GM19372 (cell line): ENCODE measurements around the gene TACO1.

Experiments used
- ATAC-seq: cut with Tn5 transposase; IDR thresholded peaks from one replicate; pipeline ENCODE4 v1.9.1; 2021; ENCODE audit warnings: mild to moderate bottlenecking, low read depth, moderate library complexity; ENCODE audit not compliant: unreplicated experiment

The TACO1 gene

GRCh38 chr17:63600569-63601438 lies at the start of gene TACO1:
TSS of gene TACO1 (plus strand) at chr17:63600895. CDS start at chr17:63601084, 189 bp downstream.
- ATAC-seq = peak; percentile 80

GRCh38 chr17:63552211-63552610 lies 48.5 kb upstream of the TACO1 start:
- ATAC-seq = no peak

GRCh38 chr17:63555500-63556156 lies 45.1 kb upstream of the TACO1 start:
- no peak for ATAC-seq

- ATAC-seq = no peak
Observed at GRCh38 chr17:63557416-63557815, 43.3 kb upstream of the TACO1 start.

GRCh38 chr17:63558441-63558840 lies 42.3 kb upstream of the TACO1 start:
- ATAC-seq = no peak

GRCh38 chr17:63561819-63562218 lies 38.9 kb upstream of the TACO1 start:
- no peak for ATAC-seq

GRCh38 chr17:63563339-63563738 lies 37.4 kb upstream of the TACO1 start:
- ATAC-seq = no peak

- no peak for ATAC-seq
Observed at GRCh38 chr17:63564562-63564961, 36.1 kb upstream of the TACO1 start.

GRCh38 chr17:63567229-63567628 lies 33.5 kb upstream of the TACO1 start:
- ATAC-seq = no peak

GRCh38 chr17:63568563-63568962 lies 32.1 kb upstream of the TACO1 start:
- ATAC-seq = no peak

- no peak for ATAC-seq
Observed at GRCh38 chr17:63571632-63572310, 28.9 kb upstream of the TACO1 start.

GRCh38 chr17:63573634-63574033 lies 27.1 kb upstream of the TACO1 start:
- ATAC-seq = no peak

- no peak for ATAC-seq
Observed at GRCh38 chr17:63578027-63578768, 22.5 kb upstream of the TACO1 start.

- no peak for ATAC-seq
Observed at GRCh38 chr17:63578769-63579111, 22.0 kb upstream of the TACO1 start.

GRCh38 chr17:63579633-63580032 lies 21.1 kb upstream of the TACO1 start:
- ATAC-seq = no peak

- no peak for ATAC-seq
Observed at GRCh38 chr17:63587770-63588169, 12.9 kb upstream of the TACO1 start.

- ATAC-seq = no peak
Observed at GRCh38 chr17:63588797-63589196, 11.9 kb upstream of the TACO1 start.

- ATAC-seq = no peak
Observed at GRCh38 chr17:63589646-63590045, 11.0 kb upstream of the TACO1 start.

GRCh38 chr17:63592797-63593196 lies 7.9 kb upstream of the TACO1 start:
- ATAC-seq = no peak

GRCh38 chr17:63595132-63595531 lies 5.6 kb upstream of the TACO1 start:
- ATAC-seq = no peak
